Naive thymus-derived CD4-positive, alpha-beta T cell (primary cell): ENCODE data around the gene BIRC3. TPM values are rescaled to one million over a fixed set of nuclear protein-coding genes. Genes with fewer than 3 reads are reported as not detected.

Experiments
- ATAC-seq: fragments of 150-1000 bp; cut with Tn5 transposase; 2 replicates; pipeline ENCODE4 v1.10.0; 2021; ENCODE audit warnings: mild to moderate bottlenecking, moderate library complexity
- CTCF ChIA-PET: fragments of 350-600 bp; sonication (Branson Sonifier 250); formaldehyde crosslinking; loops from one replicate; lab custom pipeline; 2021; ENCODE audit warnings: antibody characterized with exemption; lab: Charles Lee
- POLR2A ChIA-PET: fragments of 350-600 bp; sonication (Branson Sonifier 250); formaldehyde crosslinking; loops from one replicate; lab custom pipeline; 2021; ENCODE audit warnings: antibody characterized with exemption, inconsistent platforms; lab: Charles Lee
- DNase-seq, 9 donors: peaks; one replicate each; pipeline versions ENCODE4 v3.0.0 to v3.0.0-alpha.2; 2020 to 2022; ENCODE audit warnings: mixed read lengths in 1 of 9
- H3K27ac ChIP-seq: one replicate; pipeline ENCODE4 v1.7.0; 2013; ENCODE audit warnings: mild to moderate bottlenecking, low read depth, low read length, moderate library complexity
- H3K27me3 ChIP-seq, 2 donors: one replicate each; pipeline ENCODE4 v1.7.0; 2013; ENCODE audit warnings: low read length in 2 of 2, mild to moderate bottlenecking in 2 of 2, moderate library complexity in 2 of 2; ENCODE audit not compliant: control insufficient read depth in 2 of 2, insufficient read depth in 2 of 2
- H3K36me3 ChIP-seq, 3 experiments: 1 replicate in 2 of 3; 2 replicates in 1 of 3; pipeline ENCODE4 v1.7.0; 2013; ENCODE audit warnings: low read length in 3 of 3, mild to moderate bottlenecking in 3 of 3, moderate library complexity in 1 of 3; ENCODE audit not compliant: insufficient read depth in 3 of 3, control insufficient read depth in 2 of 3
- H3K4me1 ChIP-seq, 2 donors: one replicate each; pipeline ENCODE4 v1.7.0; 2013; ENCODE audit warnings: low read length in 2 of 2, mild to moderate bottlenecking in 2 of 2, moderate library complexity in 1 of 2; ENCODE audit not compliant: control insufficient read depth in 2 of 2, insufficient read depth in 2 of 2
- H3K4me3 ChIP-seq: 2 replicates; pipeline ENCODE4 v1.7.0; 2013; ENCODE audit warnings: mild to moderate bottlenecking, low read length
- H3K9me3 ChIP-seq, 3 experiments: 1 replicate in 2 of 3; 2 replicates in 1 of 3; pipeline ENCODE4 v1.7.0; 2013; ENCODE audit warnings: low read length in 3 of 3; ENCODE audit not compliant: control insufficient read depth in 2 of 3
- H3K27ac Mint-ChIP-seq, 9 donors: one replicate each; pipeline ENCODE4 v1.8.0; 2020 to 2022; ENCODE audit warnings: mixed read lengths in 9 of 9, mild to moderate bottlenecking in 8 of 9, moderate library complexity in 5 of 9, inconsistent platforms in 2 of 9
- H3K27me3 Mint-ChIP-seq, 5 donors: one replicate each; pipeline ENCODE4 v1.8.0; 2021 to 2022; ENCODE audit warnings: mixed read lengths in 5 of 5, mild to moderate bottlenecking in 1 of 5
- H3K36me3 Mint-ChIP-seq, 5 donors: one replicate each; pipeline ENCODE4 v1.8.0; 2020 to 2022; ENCODE audit warnings: mixed read lengths in 5 of 5, mild to moderate bottlenecking in 3 of 5, inconsistent platforms in 1 of 5
- H3K4me1 Mint-ChIP-seq, 7 donors: one replicate each; pipeline ENCODE4 v1.8.0; 2020 to 2022; ENCODE audit warnings: mixed read lengths in 7 of 7, mild to moderate bottlenecking in 3 of 7, inconsistent platforms in 1 of 7
- H3K4me3 Mint-ChIP-seq, 10 donors: one replicate each; pipeline ENCODE4 v1.8.0; 2020 to 2022; ENCODE audit warnings: mild to moderate bottlenecking in 10 of 10, mixed read lengths in 10 of 10, moderate library complexity in 6 of 10, inconsistent platforms in 2 of 10
- H3K9me3 Mint-ChIP-seq, 11 donors: one replicate each; pipeline ENCODE4 v1.8.0; 2020 to 2022; ENCODE audit warnings: mixed read lengths in 11 of 11, mild to moderate bottlenecking in 4 of 11, inconsistent platforms in 1 of 11, moderate library complexity in 1 of 11
- intact Hi-C, 2 donors: fragments of 100-400 bp; cut with micrococcal nuclease; formaldehyde crosslinking; loops; one replicate each; pipeline ENCODE4 v1.15.1; 2023
- polyA plus RNA-seq, 2 donors: library from polyadenylated mRNA; unstranded; fragments of 300-500 nt; fragmentation: Illumina TruSeq; gene quantifications; one replicate each; pipeline ENCODE4 v1.2.3, GENCODE V29; 2021
- total RNA-seq, 6 experiments: library from RNA in 5 of 6; stranded (reverse) in 5 of 6; gene quantifications; 1 replicate in 5 of 6; 2 replicates in 1 of 6; pipeline ENCODE4 v1.2.3 and lab custom pipeline; 2021 to 2026

The BIRC3 gene
- total and polyA plus RNA-seq, 7 experiments from 2014 or later = 18.8 to 160 (median 68.1) TPM

DNA sequence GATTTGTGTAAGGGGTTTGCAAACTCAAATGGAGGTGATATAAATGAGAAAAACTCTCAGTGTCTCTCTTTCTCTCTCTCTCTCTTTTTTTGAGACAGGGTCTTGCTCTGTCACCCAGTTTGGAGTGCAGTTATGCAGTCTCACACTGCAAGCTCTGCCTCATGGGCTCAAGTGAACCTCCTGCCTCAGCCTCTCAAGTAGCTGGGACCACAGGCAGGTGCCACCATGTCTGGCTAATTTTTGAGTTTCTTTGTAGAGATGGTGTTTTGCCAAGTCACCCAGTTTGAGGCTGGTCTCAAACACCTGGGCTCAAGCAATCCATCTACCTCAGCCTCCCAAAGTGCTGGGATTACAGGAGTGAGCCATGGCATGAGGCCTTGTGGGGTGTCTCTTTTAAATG, 2.9 kb downstream of the BIRC3 start:
- peaks cover 0 to 2% (median 0%) of the 10 kb centered on the region in 5 donors for H3K27me3 Mint-ChIP-seq
- peaks cover 0 to 8% (median 0%) of the 10 kb centered on the region in 3 experiments for H3K36me3 ChIP-seq
- ChIA-PET CTCF (interaction anchor here (0.7 to 17.6 kb wide), 3 partner anchors 10 to 26 kb away, joined by 3 to 354 read pairs (median 3); no protein-coding TSS in a partner anchor), POLR2A (interaction anchor here (0.6 to 2.1 kb wide), 7 partner anchors 13 to 346 kb away, joined by 3 to 11 read pairs (median 4); no protein-coding TSS in a partner anchor)
- no peaks in the 10 kb centered on the region for H3K27me3 ChIP-seq
- H3K4me1 Mint-ChIP-seq = peaks cover 46 to 87% (median 69%) of the 10 kb centered on the region in 7 donors
- H3K4me1 ChIP-seq = peaks cover 35 to 51% of the 10 kb centered on the region in 2 donors
- H3K36me3 Mint-ChIP-seq = peaks cover 0 to 48% (median 19%) of the 10 kb centered on the region in 5 donors
- H3K9me3 ChIP-seq = no peaks in the 10 kb centered on the region
- no peak for DNase-seq
- intact Hi-C loops = no loop called here
- peak overlapping the region; percentile 80 to 99 (median 94) for H3K27ac Mint-ChIP-seq
- H3K4me3 ChIP-seq = peak overlapping the region; percentile 74
- H3K27ac ChIP-seq = peak overlapping the region; percentile 97
- peaks cover 0 to 6% (median 0%) of the 10 kb centered on the region in 11 donors for H3K9me3 Mint-ChIP-seq
- ATAC-seq = no peak
- H3K4me3 Mint-ChIP-seq = peak overlapping the region; percentile 85 to 98 (median 96)

DNA sequence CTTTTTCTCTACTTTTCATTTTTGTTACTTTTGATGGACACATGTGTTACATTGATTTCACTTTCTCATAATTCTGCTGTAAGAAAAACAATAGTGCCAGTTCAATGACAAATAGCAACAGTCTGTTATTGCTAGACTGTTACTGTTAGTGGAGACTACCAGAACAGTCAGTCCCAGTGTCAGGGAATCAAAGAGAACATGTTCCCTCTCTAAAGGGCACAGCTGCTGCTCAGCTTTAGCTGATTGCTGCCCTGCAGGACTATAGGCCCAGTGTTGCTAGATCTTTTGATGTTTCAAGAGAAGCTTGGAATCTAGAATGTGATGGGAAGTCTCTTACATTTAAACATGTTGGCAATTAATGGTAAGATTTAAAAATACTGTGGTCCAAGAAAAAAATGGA, 3.4 kb downstream of the BIRC3 start:
- no peak for DNase-seq
- Histone ChIP-seq H3K4me3 (peak overlapping the region; percentile 74), H3K27ac (peak overlapping the region; percentile 97), H3K27me3 (no peaks in the 10 kb centered on the region), H3K36me3 (peaks cover 0 to 8% (median 0%) of the 10 kb centered on the region in 3 experiments), H3K4me1 (peaks cover 32 to 48% of the 10 kb centered on the region in 2 donors), H3K9me3 (no peaks in the 10 kb centered on the region)
- intact Hi-C loops = no loop called here
- Mint-ChIP-seq H3K4me3 (peak overlapping the region; percentile 85 to 98 (median 96)), H3K4me1 (peaks cover 46 to 86% (median 68%) of the 10 kb centered on the region in 7 donors), H3K27ac (peak overlapping the region; percentile 80 to 99 (median 94)), H3K36me3 (peaks cover 0 to 48% (median 19%) of the 10 kb centered on the region in 5 donors), H3K27me3 (peaks cover 0 to 2% (median 0%) of the 10 kb centered on the region in 5 donors), H3K9me3 (peaks cover 0 to 6% (median 0%) of the 10 kb centered on the region in 11 donors)
- CTCF ChIA-PET = interaction anchor here (0.7 to 17.6 kb wide), 2 partner anchors 15 to 27 kb away, joined by 3 to 354 read pairs; no protein-coding TSS in a partner anchor
- POLR2A ChIA-PET = interaction anchor here (1.0 to 2.1 kb wide), 6 partner anchors 9 to 40 kb away, joined by 3 to 11 read pairs (median 4); no protein-coding TSS in a partner anchor
- no peak for ATAC-seq

DNA sequence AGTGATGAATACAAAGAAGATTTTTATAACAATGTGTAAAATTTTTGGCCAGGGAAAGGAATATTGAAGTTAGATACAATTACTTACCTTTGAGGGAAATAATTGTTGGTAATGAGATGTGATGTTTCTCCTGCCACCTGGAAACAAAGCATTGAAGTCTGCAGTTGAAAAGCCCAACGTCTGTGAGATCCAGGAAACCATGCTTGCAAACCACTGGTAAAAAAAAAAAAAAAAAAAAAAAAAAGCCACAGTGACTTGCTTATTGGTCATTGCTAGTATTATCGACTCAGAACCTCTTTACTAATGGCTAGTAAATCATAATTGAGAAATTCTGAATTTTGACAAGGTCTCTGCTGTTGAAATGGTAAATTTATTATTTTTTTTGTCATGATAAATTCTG, 5.3 kb downstream of the BIRC3 start:
- no peaks in the 10 kb centered on the region for H3K9me3 ChIP-seq
- peak overlapping the region; percentile 27 for H3K4me3 ChIP-seq
- H3K27ac ChIP-seq = peak overlapping the region; percentile 56
- Mint-ChIP-seq H3K27ac (peak overlapping the region; percentile 72 to 94 (median 89)), H3K4me3 (peak overlapping the region; percentile 37 to 85 (median 72)), H3K9me3 (no peaks in the 10 kb centered on the region), H3K36me3 (peaks cover 0 to 51% (median 27%) of the 10 kb centered on the region in 5 donors), H3K27me3 (no peaks in the 10 kb centered on the region), H3K4me1 (peaks cover 36 to 81% (median 67%) of the 10 kb centered on the region in 7 donors)
- no peak for ATAC-seq
- peaks cover 23 to 39% of the 10 kb centered on the region in 2 donors for H3K4me1 ChIP-seq
- no peak for DNase-seq
- H3K36me3 ChIP-seq = peaks cover 10 to 23% (median 10%) of the 10 kb centered on the region in 3 experiments
- ChIA-PET POLR2A (interaction anchor here (0.6 to 1.1 kb wide), 3 partner anchors 22 to 28 kb away, joined by 3 to 9 read pairs (median 4); no protein-coding TSS in a partner anchor), CTCF (interaction anchor here (0.7 to 17.6 kb wide), 3 partner anchors 16 to 104 kb away, joined by 3 to 354 read pairs (median 4); no protein-coding TSS in a partner anchor)
- intact Hi-C loops = loop anchor here in 1 of 2 donors (1.0 kb wide), 1 partner anchor 10 kb away; no protein-coding TSS in a partner anchor
- no peaks in the 10 kb centered on the region for H3K27me3 ChIP-seq

DNA sequence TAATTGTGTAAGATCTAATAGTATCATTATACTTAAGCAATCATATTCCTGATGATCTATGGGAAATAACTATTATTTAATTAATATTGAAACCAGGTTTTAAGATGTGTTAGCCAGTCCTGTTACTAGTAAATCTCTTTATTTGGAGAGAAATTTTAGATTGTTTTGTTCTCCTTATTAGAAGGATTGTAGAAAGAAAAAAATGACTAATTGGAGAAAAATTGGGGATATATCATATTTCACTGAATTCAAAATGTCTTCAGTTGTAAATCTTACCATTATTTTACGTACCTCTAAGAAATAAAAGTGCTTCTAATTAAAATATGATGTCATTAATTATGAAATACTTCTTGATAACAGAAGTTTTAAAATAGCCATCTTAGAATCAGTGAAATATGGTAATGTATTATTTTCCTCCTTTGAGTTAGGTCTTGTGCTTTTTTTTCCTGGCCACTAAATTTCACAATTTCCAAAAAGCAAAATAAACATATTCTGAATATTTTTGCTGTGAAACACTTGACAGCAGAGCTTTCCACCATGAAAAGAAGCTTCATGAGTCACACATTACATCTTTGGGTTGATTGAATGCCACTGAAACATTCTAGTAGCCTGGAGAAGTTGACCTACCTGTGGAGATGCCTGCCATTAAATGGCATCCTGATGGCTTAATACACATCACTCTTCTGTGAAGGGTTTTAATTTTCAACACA, 6.4 kb downstream of the BIRC3 start:
- H3K27me3 ChIP-seq = no peaks in the 10 kb centered on the region
- Mint-ChIP-seq H3K27ac (peak overlapping the region in 7 of 9 donors; percentile 42 to 94 (median 67)), H3K9me3 (no peaks in the 10 kb centered on the region), H3K36me3 (peaks cover 0 to 44% (median 32%) of the 10 kb centered on the region in 5 donors), H3K27me3 (no peaks in the 10 kb centered on the region), H3K4me1 (peaks cover 33 to 76% (median 63%) of the 10 kb centered on the region in 7 donors), H3K4me3 (peak overlapping the region in 4 of 10 donors; percentile 7 to 81 (median 46))
- CTCF ChIA-PET = interaction anchor here (0.5 to 2.2 kb wide), 3 partner anchors 30 to 139 kb away, joined by 3 to 10 read pairs (median 9); no protein-coding TSS in a partner anchor
- no peak overlapping the region for H3K4me3 ChIP-seq
- intact Hi-C loops = no loop called here
- peaks cover 18 to 28% (median 20%) of the 10 kb centered on the region in 3 experiments for H3K36me3 ChIP-seq
- peak overlapping the region; percentile 56 for H3K27ac ChIP-seq
- DNase-seq = no peak
- H3K4me1 ChIP-seq = peaks cover 23 to 39% of the 10 kb centered on the region in 2 donors
- no peak for ATAC-seq
- POLR2A ChIA-PET = interaction anchor here (0.8 to 1.7 kb wide), 2 partner anchors 18 to 29 kb away, joined by 3 to 10 read pairs; no protein-coding TSS in a partner anchor
- H3K9me3 ChIP-seq = no peaks in the 10 kb centered on the region

DNA sequence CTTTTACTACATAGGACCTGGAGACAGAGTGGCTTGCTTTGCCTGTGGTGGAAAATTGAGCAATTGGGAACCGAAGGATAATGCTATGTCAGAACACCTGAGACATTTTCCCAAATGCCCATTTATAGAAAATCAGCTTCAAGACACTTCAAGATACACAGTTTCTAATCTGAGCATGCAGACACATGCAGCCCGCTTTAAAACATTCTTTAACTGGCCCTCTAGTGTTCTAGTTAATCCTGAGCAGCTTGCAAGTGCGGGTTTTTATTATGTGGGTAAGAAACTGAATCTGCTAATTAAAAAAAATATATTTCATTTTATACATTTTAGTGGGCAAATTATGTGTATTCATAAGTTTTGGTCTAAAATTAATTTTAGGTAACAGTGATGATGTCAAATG, 7.8 kb downstream of the BIRC3 start:
- Histone ChIP-seq H3K4me3 (no peak overlapping the region), H3K36me3 (peaks cover 28 to 36% (median 31%) of the 10 kb centered on the region in 3 experiments), H3K27me3 (no peaks in the 10 kb centered on the region), H3K4me1 (peaks cover 23 to 29% of the 10 kb centered on the region in 2 donors), H3K27ac (peak overlapping the region; percentile 54), H3K9me3 (no peaks in the 10 kb centered on the region)
- H3K36me3 Mint-ChIP-seq = peaks cover 0 to 42% (median 41%) of the 10 kb centered on the region in 5 donors
- H3K9me3 Mint-ChIP-seq = no peaks in the 10 kb centered on the region
- H3K27me3 Mint-ChIP-seq = no peaks in the 10 kb centered on the region
- POLR2A ChIA-PET = interaction anchor here (1.7 kb wide), 1 partner anchor 31 kb away, joined by 10 read pairs; no protein-coding TSS in a partner anchor
- CTCF ChIA-PET = interaction anchor here (1.9 to 2.2 kb wide), 2 partner anchors 31 to 35 kb away, joined by 9 to 10 read pairs; no protein-coding TSS in a partner anchor
- H3K27ac Mint-ChIP-seq = peak overlapping the region in 7 of 9 donors; percentile 33 to 94 (median 67)
- DNase-seq = peak in 1 of 9 donors; percentile 38
- H3K4me3 Mint-ChIP-seq = peak overlapping the region in 2 of 10 donors; percentile 16 to 47
- intact Hi-C loops = loop anchor here in 1 of 2 donors (5.0 kb wide), 1 partner anchor 413 kb away; no protein-coding TSS in a partner anchor
- peaks cover 25 to 66% (median 57%) of the 10 kb centered on the region in 7 donors for H3K4me1 Mint-ChIP-seq
- no peak for ATAC-seq

DNA sequence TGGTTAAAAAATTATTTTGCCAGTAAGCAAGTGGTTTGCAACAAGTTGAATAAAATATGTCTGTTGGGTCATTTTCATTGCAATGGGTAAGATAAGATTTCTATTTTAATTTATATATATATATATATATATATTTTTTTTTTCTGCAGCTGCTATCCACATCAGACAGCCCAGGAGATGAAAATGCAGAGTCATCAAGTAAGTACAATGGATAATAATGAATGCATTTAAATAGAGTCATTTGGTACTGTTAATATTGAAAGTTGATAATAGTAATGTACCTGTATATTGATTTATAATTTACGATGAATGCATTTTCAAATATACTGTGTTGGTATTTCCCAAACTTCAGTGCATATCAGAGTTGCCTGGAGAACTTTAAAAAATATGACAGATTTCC, 11.5 kb downstream of the BIRC3 start:
- ChIA-PET CTCF (no interaction called here), POLR2A (no interaction called here)
- Mint-ChIP-seq H3K27ac (peak overlapping the region in 3 of 9 donors; percentile 43 to 94 (median 58)), H3K4me3 (no peak overlapping the region), H3K9me3 (no peaks in the 10 kb centered on the region), H3K27me3 (no peaks in the 10 kb centered on the region), H3K4me1 (peaks cover 10 to 49% (median 44%) of the 10 kb centered on the region in 7 donors), H3K36me3 (peaks cover 0 to 51% (median 45%) of the 10 kb centered on the region in 5 donors)
- H3K9me3 ChIP-seq = no peaks in the 10 kb centered on the region
- ATAC-seq (no peak), DNase-seq (no peak)
- intact Hi-C loops = loop anchor here in 1 of 2 donors (5.0 kb wide), 1 partner anchor 416 kb away; no protein-coding TSS in a partner anchor
- H3K4me3 ChIP-seq = no peak overlapping the region
- no peak overlapping the region for H3K27ac ChIP-seq
- H3K4me1 ChIP-seq = peaks cover 7 to 11% of the 10 kb centered on the region in 2 donors
- H3K27me3 ChIP-seq = no peaks in the 10 kb centered on the region
- H3K36me3 ChIP-seq = peaks cover 45 to 58% (median 45%) of the 10 kb centered on the region in 3 experiments
